ENCODE measurements around the gene GRB2.
A peak's percentile ranks its signal among the peaks of the same experiment; 100 is the strongest.
"Not testable (repeated sequence)": the region's sequence is repeated elsewhere in the genome, so short reads cannot be mapped to it uniquely, and the experiment has no call there.

The GRB2 gene

DNA sequence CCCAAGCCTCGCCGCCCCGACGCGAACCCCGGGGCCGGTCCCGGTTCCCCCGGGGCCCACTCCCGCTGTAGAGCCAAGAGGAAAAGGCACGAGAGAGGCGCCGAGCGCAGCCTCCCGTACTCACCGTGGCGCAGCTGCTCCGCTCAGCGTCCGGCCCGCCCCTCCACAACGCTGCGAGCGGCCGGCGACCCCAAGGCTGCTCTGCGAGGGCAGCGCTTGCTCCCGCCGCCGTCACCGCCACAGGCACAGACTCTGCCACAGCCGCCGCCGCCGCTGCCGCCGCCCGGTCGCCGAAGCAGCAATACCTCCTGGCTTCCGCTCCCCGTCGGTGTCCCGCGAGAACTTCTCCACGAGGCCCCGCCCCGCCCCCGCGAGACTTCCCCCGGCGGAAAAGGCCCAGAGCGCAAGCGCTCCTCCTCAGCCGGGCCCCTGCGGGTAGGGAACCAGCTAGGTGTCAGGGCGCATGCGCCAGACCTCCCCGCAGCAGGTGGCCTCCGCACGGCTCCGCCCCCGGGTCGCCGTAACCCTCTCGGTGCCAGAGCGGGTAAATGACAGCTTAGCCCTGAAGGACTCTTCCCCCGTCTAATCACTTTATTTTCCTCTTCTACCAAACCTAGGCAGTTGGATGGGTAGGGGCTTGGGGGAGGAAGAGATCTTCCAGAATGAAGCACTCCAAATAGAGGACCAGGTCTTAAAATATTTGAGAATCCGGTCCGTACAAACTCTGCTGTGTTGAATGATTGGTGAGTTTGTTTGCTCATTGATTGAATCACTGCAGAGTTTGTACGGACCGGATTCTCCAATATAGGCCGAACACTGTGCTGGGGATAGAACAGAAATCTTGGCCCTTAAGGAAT lies at the start of gene GRB2:
Gene GRB2 (minus strand): TSS at position 314 of the 857 bp plus-strand sequence. CDS start 12,050 bp downstream, outside the sequence.
- H4K20me1 ChIP-seq (ENCODE audit: insufficient read depth, low read length), result peaks cover 32% of the 10 kb centered on the region
- peak within 1 kb of the TSS; percentile 84 for H3K4me3 ChIP-seq (ENCODE audit: low read length)
- H3K36me3 ChIP-seq (replicated peaks; ENCODE audit: low read depth, low read length), result peaks cover 17% of the 10 kb centered on the region
- peak within 1 kb of the TSS; percentile 98 for H3K4me2 ChIP-seq (ENCODE audit: low read length)
- H3K9ac ChIP-seq (ENCODE audit: low read length), result peak within 1 kb of the TSS; percentile 93
- no peak for TF ChIP-seq EZH2phosphoT487 (IDR thresholded peaks at IDR 0.05; ENCODE audit: low read depth)
- TF ChIP-seq, protein P1, sequence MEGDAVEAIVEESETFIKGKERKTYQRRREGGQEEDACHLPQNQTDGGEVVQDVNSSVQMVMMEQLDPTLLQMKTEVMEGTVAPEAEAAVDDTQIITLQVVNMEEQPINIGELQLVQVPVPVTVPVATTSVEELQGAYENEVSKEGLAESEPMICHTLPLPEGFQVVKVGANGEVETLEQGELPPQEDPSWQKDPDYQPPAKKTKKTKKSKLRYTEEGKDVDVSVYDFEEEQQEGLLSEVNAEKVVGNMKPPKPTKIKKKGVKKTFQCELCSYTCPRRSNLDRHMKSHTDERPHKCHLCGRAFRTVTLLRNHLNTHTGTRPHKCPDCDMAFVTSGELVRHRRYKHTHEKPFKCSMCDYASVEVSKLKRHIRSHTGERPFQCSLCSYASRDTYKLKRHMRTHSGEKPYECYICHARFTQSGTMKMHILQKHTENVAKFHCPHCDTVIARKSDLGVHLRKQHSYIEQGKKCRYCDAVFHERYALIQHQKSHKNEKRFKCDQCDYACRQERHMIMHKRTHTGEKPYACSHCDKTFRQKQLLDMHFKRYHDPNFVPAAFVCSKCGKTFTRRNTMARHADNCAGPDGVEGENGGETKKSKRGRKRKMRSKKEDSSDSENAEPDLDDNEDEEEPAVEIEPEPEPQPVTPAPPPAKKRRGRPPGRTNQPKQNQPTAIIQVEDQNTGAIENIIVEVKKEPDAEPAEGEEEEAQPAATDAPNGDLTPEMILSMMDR (IDR thresholded peaks at IDR 0.05; ENCODE audit: low read depth, low read length), result no peak
- peaks cover 27% of the 10 kb centered on the region for H3K4me1 ChIP-seq (ENCODE audit: low read length)
- peaks cover 50% of the 10 kb centered on the region for H3K79me2 ChIP-seq (ENCODE audit: low read length)
- no peaks in the 10 kb centered on the region for H3K27me3 ChIP-seq (ENCODE audit: low read depth, low read length)
- H3K9me3 ChIP-seq (ENCODE audit: insufficient read depth, low read length), result no peaks in the 10 kb centered on the region
- H2AFZ ChIP-seq (ENCODE audit: low read depth, low read length), result peak within 1 kb of the TSS; percentile 84
- H3K27ac ChIP-seq (ENCODE audit: low read length), result peak within 1 kb of the TSS; percentile 93

GRCh38 chr17:75454672-75455071 lies 49.2 kb upstream of the GRB2 start:
- not testable (repeated sequence) for H3K4me2 ChIP-seq (ENCODE audit: low read length); H3K79me2 ChIP-seq (ENCODE audit: low read length); H3K9ac ChIP-seq (ENCODE audit: low read length); H3K27ac ChIP-seq (ENCODE audit: low read length); H3K4me3 ChIP-seq (ENCODE audit: low read length); H3K36me3 ChIP-seq (replicated peaks; ENCODE audit: low read depth, low read length); H4K20me1 ChIP-seq (ENCODE audit: insufficient read depth, low read length); H2AFZ ChIP-seq (ENCODE audit: low read depth, low read length); H3K27me3 ChIP-seq (ENCODE audit: low read depth, low read length); H3K9me3 ChIP-seq (ENCODE audit: insufficient read depth, low read length)
- H3K4me1 ChIP-seq (ENCODE audit: low read length), result peaks cover 19% of the 10 kb centered on the region

- peaks cover 19% of the 10 kb centered on the region for H3K4me1 ChIP-seq (ENCODE audit: low read length)
- TF ChIP-seq, protein P1 (IDR thresholded peaks at IDR 0.05; ENCODE audit: low read depth, low read length), result no peak
- TF ChIP-seq EZH2phosphoT487 (IDR thresholded peaks at IDR 0.05; ENCODE audit: low read depth), result no peak
- no peak overlapping the region for H3K4me2 ChIP-seq (ENCODE audit: low read length)
- H3K27me3 ChIP-seq (ENCODE audit: low read depth, low read length), result no peaks in the 10 kb centered on the region
- no peak overlapping the region for H2AFZ ChIP-seq (ENCODE audit: low read depth, low read length)
- no peak overlapping the region for H3K27ac ChIP-seq (ENCODE audit: low read length)
- H3K79me2 ChIP-seq (ENCODE audit: low read length), result peaks cover 10% of the 10 kb centered on the region
- no peaks in the 10 kb centered on the region for H3K36me3 ChIP-seq (replicated peaks; ENCODE audit: low read depth, low read length)
- H3K9ac ChIP-seq (ENCODE audit: low read length), result no peak overlapping the region
- H3K4me3 ChIP-seq (ENCODE audit: low read length), result no peak overlapping the region
- H3K9me3 ChIP-seq (ENCODE audit: insufficient read depth, low read length), result no peaks in the 10 kb centered on the region
- H4K20me1 ChIP-seq (ENCODE audit: insufficient read depth, low read length), result no peaks in the 10 kb centered on the region
Measured at GRCh38 chr17:75454193-75454592, 48.7 kb upstream of the GRB2 start.

DNA sequence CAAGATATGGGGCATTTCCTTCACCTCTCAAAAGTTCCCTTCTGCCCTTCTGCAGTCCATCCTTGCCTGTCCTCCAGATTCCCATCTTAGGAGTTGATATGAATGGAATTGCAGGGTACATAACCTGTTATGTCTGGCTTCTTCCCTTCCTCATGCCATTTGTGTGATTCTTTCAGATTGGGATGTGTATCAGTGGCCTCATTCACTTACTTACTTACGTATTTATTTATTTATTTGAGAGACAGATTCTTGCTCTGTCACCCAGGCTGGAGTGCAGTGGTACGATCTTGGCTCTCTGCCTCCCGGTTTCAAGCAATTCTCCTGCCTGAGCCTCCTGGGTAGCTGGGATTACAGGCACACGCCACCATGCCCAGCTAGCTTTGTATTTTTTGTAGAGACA lies 44.8 kb upstream of the GRB2 start:
- no peaks in the 10 kb centered on the region for H3K9me3 ChIP-seq (ENCODE audit: insufficient read depth, low read length)
- no peak overlapping the region for H2AFZ ChIP-seq (ENCODE audit: low read depth, low read length)
- no peaks in the 10 kb centered on the region for H3K36me3 ChIP-seq (replicated peaks; ENCODE audit: low read depth, low read length)
- no peak for TF ChIP-seq EZH2phosphoT487 (IDR thresholded peaks at IDR 0.05; ENCODE audit: low read depth)
- TF ChIP-seq, protein P1 (IDR thresholded peaks at IDR 0.05; ENCODE audit: low read depth, low read length), result no peak
- no peaks in the 10 kb centered on the region for H4K20me1 ChIP-seq (ENCODE audit: insufficient read depth, low read length)
- no peaks in the 10 kb centered on the region for H3K79me2 ChIP-seq (ENCODE audit: low read length)
- H3K27ac ChIP-seq (ENCODE audit: low read length), result no peak overlapping the region
- no peak overlapping the region for H3K4me3 ChIP-seq (ENCODE audit: low read length)
- peaks cover 9% of the 10 kb centered on the region for H3K4me1 ChIP-seq (ENCODE audit: low read length)
- no peak overlapping the region for H3K4me2 ChIP-seq (ENCODE audit: low read length)
- no peak overlapping the region for H3K9ac ChIP-seq (ENCODE audit: low read length)
- no peaks in the 10 kb centered on the region for H3K27me3 ChIP-seq (ENCODE audit: low read depth, low read length)
